HCT116 (cell line): ENCODE data around the gene RIN3. TPM values are rescaled to one million over a fixed set of nuclear protein-coding genes. Genes with fewer than 3 reads are reported as not detected.

Experiments used
- ATAC-seq: fragments of 200-7000 bp; cut with Tn5 transposase; 2 replicates; pipeline ENCODE4 v1.9.1; 2020; ENCODE audit warnings: mild to moderate bottlenecking, moderate library complexity
- BruUV-seq: library from RNA; stranded (reverse); fragments of 400-500 nt; replicated peaks from 2 replicates; lab custom pipeline; 2021; lab: Mats Ljungman, UMichigan
- CTCF ChIA-PET: fragments of 300-600 bp; sonication (Branson Sonifier 250); formaldehyde crosslinking; loops from one replicate; lab custom pipeline; 2021; ENCODE audit warnings: antibody characterized with exemption; lab: Charles Lee
- POLR2A ChIA-PET: fragments of 300-600, 350-600 bp; sonication (Branson Sonifier 250); formaldehyde crosslinking; loops from one replicate; lab custom pipeline; 2021; ENCODE audit warnings: antibody characterized with exemption; lab: Charles Lee
- RAD21 ChIA-PET, 2 experiments: fragments of 300-600 bp; sonication (Branson Sonifier 250); formaldehyde crosslinking; loops; one replicate each; lab custom pipeline; 2023; ENCODE audit warnings: low total read pairs in 2 of 2; ENCODE audit not compliant: uncharacterized antibody in 2 of 2, unreplicated experiment in 2 of 2, low non-redundant PET in 1 of 2; lab: Charles Lee
- DNase-seq: peaks from one replicate; pipeline ENCODE4 v3.0.0-alpha.2; 2010; ENCODE audit warnings: low read depth, low spot score
- H2AFZ ChIP-seq: fragments of 200-600 bp; shearing (Covaris generic), sonication (generic); 2 replicates; pipeline ENCODE4 v1.6.1; 2017; ENCODE audit warnings: low read depth, mixed run types, mixed read lengths, antibody characterized with exemption, low read length; ENCODE audit not compliant: poor library complexity, severe bottlenecking
- H3K27ac ChIP-seq: 2 replicates; pipeline ENCODE4 v1.5.1; 2012; ENCODE audit warnings: low read depth, low read length
- H3K27me3 ChIP-seq: fragments of 200-600 bp; sonication (generic); 2 replicates; pipeline ENCODE4 v1.6.1; 2016; ENCODE audit warnings: mixed run types, low read length, mixed read lengths; ENCODE audit not compliant: insufficient read depth
- H3K36me3 ChIP-seq, 2 experiments: fragments of 200-500 bp in 1 of 2; fragments of 200-600 bp in 1 of 2; sonication (Bioruptor generic) in 1 of 2; sonication (generic) in 1 of 2; 2 replicates each; pipeline versions ENCODE4 v1.5.1 to v1.6.1; 2014 to 2016; ENCODE audit warnings: low read length in 2 of 2, inconsistent platforms in 1 of 2, mixed read lengths in 1 of 2, mixed run types in 1 of 2; ENCODE audit not compliant: insufficient read depth in 2 of 2, control insufficient read depth in 1 of 2
- H3K4me1 ChIP-seq, 2 experiments: fragments of 200-600 bp in 1 of 2; sonication (generic) in 1 of 2; 2 replicates each; pipeline versions ENCODE4 v1.5.1 to v1.6.1; 2012 to 2017; ENCODE audit warnings: low read length in 2 of 2, inconsistent platforms in 1 of 2, mild to moderate bottlenecking in 1 of 2, mixed read lengths in 1 of 2, mixed run types in 1 of 2, moderate library complexity in 1 of 2; ENCODE audit not compliant: insufficient read depth in 2 of 2, control insufficient read depth in 1 of 2
- H3K4me2 ChIP-seq: fragments of 200-600 bp; sonication (generic); 2 replicates; pipeline ENCODE4 v1.6.1; 2017; ENCODE audit warnings: mixed run types, low read length, mixed read lengths
- H3K4me3 ChIP-seq, 2 experiments: fragments of 200-600 bp in 1 of 2; sonication (generic) in 1 of 2; replicated peaks in 1 of 2; 2 replicates each; pipeline ENCODE4 v1.5.1; 2011 to 2016; ENCODE audit warnings: low read length in 2 of 2, control low read depth in 1 of 2, low read depth in 1 of 2, mild to moderate bottlenecking in 1 of 2, mixed read lengths in 1 of 2, mixed run types in 1 of 2
- H3K79me2 ChIP-seq: fragments of 200-600 bp; sonication (generic); 2 replicates; pipeline ENCODE4 v1.6.1; 2017; ENCODE audit warnings: mild to moderate bottlenecking, mixed run types, low read length, moderate library complexity, mixed read lengths; ENCODE audit not compliant: insufficient read depth
- H3K9ac ChIP-seq: fragments of 200-600 bp; sonication (generic); 2 replicates; pipeline ENCODE4 v1.6.1; 2016; ENCODE audit warnings: low read length, mixed read lengths
- H3K9me2 ChIP-seq: fragments of 200-600 bp; sonication (generic), shearing (Covaris generic); 2 replicates; pipeline ENCODE4 v1.6.1; 2017; ENCODE audit warnings: mixed run types, mild to moderate bottlenecking, moderate library complexity; ENCODE audit not compliant: insufficient read depth
- H3K9me3 ChIP-seq, 2 experiments: fragments of 200-500 bp in 1 of 2; fragments of 200-600 bp in 1 of 2; sonication (Bioruptor generic) in 1 of 2; sonication (generic) in 1 of 2; 2 replicates each; pipeline ENCODE4 v1.6.1; 2014 to 2017; ENCODE audit warnings: low read length in 2 of 2, mixed read lengths in 2 of 2, inconsistent platforms in 1 of 2, low read depth in 1 of 2, mild to moderate bottlenecking in 1 of 2, mixed run types in 1 of 2, moderate library complexity in 1 of 2; ENCODE audit not compliant: control insufficient read depth in 1 of 2, insufficient read depth in 1 of 2
- H4K20me1 ChIP-seq: fragments of 200-600 bp; sonication (generic), shearing (Covaris generic); 2 replicates; pipeline ENCODE4 v1.6.1; 2017; ENCODE audit warnings: mixed run types, mild to moderate bottlenecking, moderate library complexity; ENCODE audit not compliant: insufficient read depth
- ATF3 ChIP-seq: IDR thresholded peaks from 2 replicates; pipeline ENCODE4 v1.6.1; 2012
- CBX3 ChIP-seq: IDR thresholded peaks from 2 replicates; pipeline ENCODE4 v1.6.1; 2012; ENCODE audit warnings: low read depth
- CTCF ChIP-seq, 3 experiments: fragments of 200-600 bp in 1 of 3; sonication (generic) in 1 of 3; IDR thresholded peaks in 2 of 3; conservative IDR thresholded peaks in 1 of 3; 2 replicates each; pipeline ENCODE4 v1.5.1; 2012 to 2017; ENCODE audit warnings: low read depth in 2 of 3, low read length in 2 of 3, antibody characterized with exemption in 1 of 3, borderline replicate concordance in 1 of 3, control low read depth in 1 of 3, mild to moderate bottlenecking in 1 of 3, mixed read lengths in 1 of 3, mixed run types in 1 of 3, moderate library complexity in 1 of 3; ENCODE audit not compliant: insufficient read depth in 1 of 3
- EGR1 ChIP-seq: IDR thresholded peaks from 2 replicates; pipeline ENCODE4 v1.6.1; 2012; ENCODE audit warnings: low read depth
- ELF1 ChIP-seq: IDR thresholded peaks from 2 replicates; pipeline ENCODE4 v1.6.1; 2012; ENCODE audit warnings: low read depth, borderline replicate concordance
- EZH2 ChIP-seq: fragments of 200-600 bp; sonication (generic); IDR thresholded peaks from 2 replicates; pipeline ENCODE4 v1.6.1; 2017; ENCODE audit warnings: antibody characterized with exemption, mixed run types
- EZH2phosphoT487 ChIP-seq: fragments of 200-600 bp; IDR thresholded peaks from 2 replicates; pipeline ENCODE4 v1.6.1; 2018; ENCODE audit warnings: antibody characterized with exemption, borderline replicate concordance
- FOSL1 ChIP-seq: IDR thresholded peaks from 2 replicates; pipeline ENCODE4 v1.6.1; 2012; ENCODE audit warnings: low read depth
- MAX ChIP-seq: IDR thresholded peaks from 2 replicates; pipeline ENCODE4 v1.6.1; 2012
- POLR2A ChIP-seq: IDR thresholded peaks from 2 replicates; pipeline ENCODE4 v1.7.0; 2011; ENCODE audit warnings: borderline replicate concordance; ENCODE audit not compliant: insufficient read depth, insufficient read length; ENCODE audit errors: extremely low read depth
- RAD21 ChIP-seq: IDR thresholded peaks from 2 replicates; pipeline ENCODE4 v1.6.1; 2012; ENCODE audit warnings: low read depth, mild to moderate bottlenecking
- REST ChIP-seq: IDR thresholded peaks from 2 replicates; pipeline ENCODE4 v1.6.1; 2012; ENCODE audit warnings: low read depth
- SIN3A ChIP-seq: IDR thresholded peaks from 2 replicates; pipeline ENCODE4 v1.6.1; 2012; ENCODE audit warnings: low read depth
- SP1 ChIP-seq: IDR thresholded peaks from 2 replicates; pipeline ENCODE4 v1.6.1; 2012; ENCODE audit warnings: low read depth
- SRF ChIP-seq: IDR thresholded peaks from 2 replicates; pipeline ENCODE4 v1.6.1; 2012; ENCODE audit warnings: low read depth
- TCF7L2 ChIP-seq: IDR thresholded peaks from 2 replicates; pipeline ENCODE4 v1.7.0; 2011; ENCODE audit warnings: borderline replicate concordance, inconsistent platforms; ENCODE audit not compliant: insufficient read depth, insufficient read length; ENCODE audit errors: extremely low read depth
- YY1 ChIP-seq: IDR thresholded peaks from 2 replicates; pipeline ENCODE4 v1.6.1; 2011; ENCODE audit warnings: low read length, low read depth, moderate library complexity, mild to moderate bottlenecking; ENCODE audit not compliant: insufficient replicate concordance; ENCODE audit errors: extremely low read depth
- ZBTB33 ChIP-seq: IDR thresholded peaks from 2 replicates; pipeline ENCODE4 v1.6.1; 2011; ENCODE audit warnings: mild to moderate bottlenecking, low read length, moderate library complexity; ENCODE audit not compliant: insufficient replicate concordance; ENCODE audit errors: extremely low read depth
- ZNF274 ChIP-seq: fragments of 200-500 bp; sonication (Bioruptor generic); IDR thresholded peaks from 2 replicates; pipeline ENCODE4 v1.6.1; 2014; ENCODE audit warnings: mild to moderate bottlenecking, low read depth, low read length, inconsistent platforms
- intact Hi-C: fragments of 100-400 bp; cut with micrococcal nuclease; formaldehyde crosslinking; loops from 2 replicates; pipeline ENCODE4 v1.10.0; 2022
- total RNA-seq: library from RNA; stranded (reverse); gene quantifications from one replicate; pipeline ENCODE4 v1.2.1, GENCODE V29; 2021; ENCODE audit not compliant: unreplicated experiment

RIN3 gene
- total RNA-seq, 1 experiment from 2014 or later = 22.2 TPM

GRCh38 chr14:92637864-92638263 is 124.3 kb downstream of the RIN3 start:
- intact Hi-C loops = no loop called here
- Histone ChIP-seq H3K27ac (no peak overlapping the region), H3K27me3 (no peaks in the 10 kb centered on the region), H3K9me2 (no peaks in the 10 kb centered on the region), H3K4me1 (peaks cover 0 to 22% of the 10 kb centered on the region in 2 experiments; a peak in 3 of 4 replicates), H3K79me2 (no peaks in the 10 kb centered on the region), H3K9ac (no peak overlapping the region), H2AFZ (no peak overlapping the region), H4K20me1 (no peaks in the 10 kb centered on the region), H3K4me3 (no peak overlapping the region), H3K36me3 (no peaks in the 10 kb centered on the region), H3K4me2 (no peak overlapping the region), H3K9me3 (no peaks in the 10 kb centered on the region)
- BruUV-seq = no TSS peak
- ChIA-PET CTCF (no interaction called here), POLR2A (no interaction called here), RAD21 (no interaction called here)
- DNase-seq = no peak
- ATAC-seq = no peak
- TF ChIP-seq RAD21 = no peak
- TF ChIP-seq EGR1 = no peak
- no peak for TF ChIP-seq POLR2A
- TF ChIP-seq EZH2 = no peak
- TF ChIP-seq SRF = no peak
- no peak for TF ChIP-seq SIN3A
- no peak for TF ChIP-seq FOSL1
- no peak for TF ChIP-seq ATF3
- TF ChIP-seq YY1 = no peak
- no peak for TF ChIP-seq SP1
- no peak for TF ChIP-seq ZNF274
- TF ChIP-seq TCF7L2 = no peak
- no peak for TF ChIP-seq REST
- TF ChIP-seq CBX3 = no peak
- no peak for TF ChIP-seq ZBTB33
- no peak for TF ChIP-seq MAX
- TF ChIP-seq CTCF (IDR thresholded peaks at IDR 0.05 in 2 of 3, conservative IDR thresholded peaks at IDR 0.05 in 1 of 3; ENCODE audit: borderline replicate concordance in 1 of 3, insufficient read depth in 1 of 3, low read depth in 2 of 3, low read length in 2 of 3) = no peak
- no peak for TF ChIP-seq ELF1
- no peak for TF ChIP-seq EZH2phosphoT487
